K562 (cell line): Measurements from ENCODE around the gene PLD1. TPM values are rescaled to one million over a fixed set of nuclear protein-coding genes. Genes with fewer than 3 reads are reported as not detected.
A peak's percentile ranks its signal among the peaks of the same experiment; 100 is the strongest.

Experiments
- ATAC-seq: fragments of 200-7000 bp; cut with Tn5 transposase; 3 replicates; pipeline ENCODE4 v1.9.1; 2020; ENCODE audit warnings: moderate library complexity
- BruUV-seq: library from RNA; stranded (reverse); fragments of 400-500 nt; replicated peaks from 2 replicates; lab custom pipeline; 2021; lab: Mats Ljungman, UMichigan
- CTCF ChIA-PET: fragments of 300-600 bp; formaldehyde crosslinking; extraction: SDS; loops from one replicate; lab custom pipeline; 2021; ENCODE audit warnings: low intra/inter-chr PET ratio; lab: Yijun Ruan, JAX
- POLR2A ChIA-PET: fragments of 300-600, 350-650 bp; sonication (Branson Sonifier 250); formaldehyde crosslinking; extraction: SDS; loops from one replicate; lab custom pipeline; 2021; ENCODE audit warnings: antibody characterized with exemption, inconsistent platforms; lab: Yijun Ruan, JAX
- DNase-seq, 4 experiments: peaks; one replicate each; pipeline versions ENCODE4 v3.0.0 to v3.0.0-alpha.2; 2011 to 2018; ENCODE audit warnings: low spot score in 3 of 4, mixed read lengths in 3 of 4; ENCODE audit errors: extremely low read depth in 1 of 4
- FAIRE-seq: peaks from 2 replicates; lab custom pipeline; 2011; peaks lifted over from hg19 to GRCh38; lab: Jason Lieb, UNC
- H2AFZ ChIP-seq: 2 replicates; pipeline ENCODE4 v1.6.0; 2011; ENCODE audit warnings: low read depth, low read length, control low read depth, inconsistent platforms
- H3K27ac ChIP-seq: fragments of 200-600 bp; 3 replicates; pipeline ENCODE4 v1.8.0; 2011; ENCODE audit warnings: low read depth, mild to moderate bottlenecking, control low read depth, inconsistent platforms, low read length, moderate library complexity, mixed read lengths; ENCODE audit errors: extremely low read depth
- H3K27me3 ChIP-seq, 2 experiments: fragments of 300-600 bp in 1 of 2; 2 replicates in 1 of 2; 3 replicates in 1 of 2; pipeline versions ENCODE4 v1.6.0 to v1.8.0; 2011; ENCODE audit warnings: inconsistent platforms in 2 of 2, low read length in 2 of 2, mild to moderate bottlenecking in 1 of 2, mixed read lengths in 1 of 2, moderate library complexity in 1 of 2; ENCODE audit not compliant: control insufficient read depth in 2 of 2, insufficient read depth in 2 of 2
- H3K36me3 ChIP-seq: fragments of 300-600 bp; 3 replicates; pipeline ENCODE4 v1.8.0; 2011; ENCODE audit warnings: mild to moderate bottlenecking, low read length, inconsistent platforms; ENCODE audit not compliant: control insufficient read depth, insufficient read depth
- H3K4me1 ChIP-seq, 2 experiments: fragments of 200-600 bp in 1 of 2; replicated peaks in 1 of 2; 2 replicates in 1 of 2; 3 replicates in 1 of 2; pipeline versions ENCODE4 v1.5.1 to v1.8.0; 2011; ENCODE audit warnings: inconsistent platforms in 2 of 2, low read length in 2 of 2, mild to moderate bottlenecking in 1 of 2, mixed read lengths in 1 of 2, moderate library complexity in 1 of 2; ENCODE audit not compliant: control insufficient read depth in 2 of 2, insufficient read depth in 2 of 2
- H3K4me2 ChIP-seq: 2 replicates; pipeline ENCODE4 v1.6.1; 2011; ENCODE audit warnings: low read length, control low read depth, inconsistent platforms, mixed read lengths; ENCODE audit not compliant: insufficient read depth
- H3K4me3 ChIP-seq: fragments of 200-600 bp; sonication (generic), shearing (Covaris generic); 2 replicates; pipeline ENCODE4 v1.5.1; 2016; ENCODE audit warnings: control low read depth, inconsistent platforms
- H3K79me2 ChIP-seq: fragments of 200-600 bp; 3 replicates; pipeline ENCODE4 v1.8.0; 2011; ENCODE audit warnings: low read length, inconsistent platforms; ENCODE audit not compliant: control insufficient read depth, insufficient read depth
- H3K9ac ChIP-seq, 2 experiments: 2 replicates each; pipeline versions ENCODE4 v1.6.0 to v1.6.1; 2011; ENCODE audit warnings: low read depth in 2 of 2, low read length in 2 of 2, control low read depth in 1 of 2, inconsistent platforms in 1 of 2, mild to moderate bottlenecking in 1 of 2, mixed read lengths in 1 of 2; ENCODE audit not compliant: insufficient read depth in 1 of 2
- H3K9me1 ChIP-seq: one replicate; pipeline ENCODE4 v1.6.0; 2011; ENCODE audit warnings: inconsistent platforms, mild to moderate bottlenecking, low read length, moderate library complexity; ENCODE audit not compliant: control insufficient read depth, insufficient read depth
- H3K9me3 ChIP-seq: replicated peaks from 2 replicates; pipeline ENCODE4 v1.5.1; 2011; ENCODE audit warnings: low read depth, low read length, inconsistent platforms; ENCODE audit not compliant: control insufficient read depth, insufficient read depth
- H4K20me1 ChIP-seq: replicated peaks from 2 replicates; pipeline ENCODE4 v1.6.1; 2011; ENCODE audit warnings: low read length, inconsistent platforms, mixed read lengths; ENCODE audit not compliant: control insufficient read depth, insufficient read depth
- POLR2AphosphoS5 ChIP-seq: IDR thresholded peaks from 2 replicates; pipeline ENCODE4 v1.6.1; 2011; ENCODE audit warnings: mild to moderate bottlenecking, low read depth, low read length, moderate library complexity; ENCODE audit not compliant: control insufficient read depth, insufficient read depth
- PRPF4 ChIP-seq: fragments of 200-400 bp; formaldehyde crosslinking; IDR thresholded peaks from one replicate; pipeline ENCODE4 v1.6.1; 2017; ENCODE audit warnings: low read length, low read depth, mild to moderate bottlenecking; ENCODE audit not compliant: insufficient read depth, poor library complexity, severe bottlenecking
- ZBED1 ChIP-seq: IDR thresholded peaks from 2 replicates; pipeline ENCODE4 v1.6.1; 2014
- ZBTB40 ChIP-seq, 2 experiments: fragments of 450-650 bp in 1 of 2; sonication (generic) in 1 of 2; formaldehyde crosslinking in 1 of 2; IDR thresholded peaks; 2 replicates each; pipeline versions ENCODE4 v1.7.1 to v1.9.0; 2016 to 2022; ENCODE audit warnings: inconsistent platforms in 1 of 2, mild to moderate bottlenecking in 1 of 2, missing genetic modification reagents in 1 of 2
- ZNF174 ChIP-seq: fragments of 250-450 bp; sonication (Bioruptor Pico); IDR thresholded peaks from 2 replicates; pipeline ENCODE4 v1.4.0; 2020; ENCODE audit warnings: mild to moderate bottlenecking
- ZNF24 ChIP-seq: fragments of 450-650 bp; IDR thresholded peaks from 2 replicates; pipeline ENCODE4 v1.6.1; 2016
- ZNF395 ChIP-seq: fragments of 200-800 bp; sonication (Bioruptor generic); IDR thresholded peaks from 2 replicates; pipeline ENCODE4 v1.6.1; 2017; ENCODE audit warnings: missing genetic modification characterization, missing compliant biosample characterization
- in situ Hi-C: fragments of 300-500 bp; cut with MboI; formaldehyde crosslinking; loops from 4 replicates; pipeline ENCODE4 v1.15.0; 2018; ENCODE audit warnings: inconsistent platforms, mixed read lengths
- intact Hi-C: fragments of 100-400 bp; cut with micrococcal nuclease; formaldehyde crosslinking; loops from 2 replicates; pipeline ENCODE4 v1.14.2; 2022
- polyA plus RNA-seq, 8 experiments: library from polyadenylated mRNA; depleted of rRNA in 4 of 8; stranded (reverse) in 5 of 8; unstranded in 3 of 8; fragments of >200 nt; fragmentation: Nextera tagmentation in 2 of 8; fragmentation: Illumina TruSeq in 1 of 8; extraction: Ambion mirVana in 2 of 8; extraction: Trizol in 1 of 8; gene quantifications; 2 replicates each; pipeline versions ENCODE4 v1.2.1 to v1.2.3, GENCODE V29; 2011 to 2014; ENCODE audit warnings: inconsistent platforms in 1 of 8, missing spikeins in 1 of 8
- total RNA-seq, 7 experiments: library from RNA; depleted of rRNA in 6 of 7; stranded (reverse); fragments of >200 nt in 6 of 7; fragmentation: Illumina TruSeq in 2 of 7; extraction: Trizol in 2 of 7; gene quantifications; 2 replicates each; pipeline versions ENCODE4 v1.2.1 to v1.2.3, GENCODE V29; 2011 to 2021; ENCODE audit warnings: low replicate concordance in 1 of 7

The PLD1 gene
- total and polyA plus RNA-seq, 9 of the 15 experiments (the other 6 are each of a cell fraction or from before 2014, with no cell fraction given), result 8.4 to 26.1 (median 18.6) TPM

GRCh38 chr3:171557173-171557572, 253.1 kb downstream of the PLD1 start:
- H4K20me1 ChIP-seq, result no peaks in the 10 kb centered on the region
- H3K79me2 ChIP-seq, result no peaks in the 10 kb centered on the region
- H3K27me3 ChIP-seq, result no peaks in the 10 kb centered on the region
- FAIRE-seq (no peak), ATAC-seq (no peak), DNase-seq (no peak)
- intact Hi-C loops (no loop called here), in situ Hi-C loops (no loop called here)
- no peaks in the 10 kb centered on the region for H3K9me1 ChIP-seq
- no peaks in the 10 kb centered on the region for H3K9me3 ChIP-seq
- H3K27ac ChIP-seq, result no peak overlapping the region
- ChIA-PET POLR2A (interaction anchor here (1.6 kb wide), 1 partner anchor 14 kb away, joined by 4 read pairs; no protein-coding TSS in a partner anchor), CTCF (no interaction called here)
- no peaks in the 10 kb centered on the region for H3K36me3 ChIP-seq
- no peak overlapping the region for H3K4me2 ChIP-seq
- peaks cover 4 to 7% of the 10 kb centered on the region in 2 experiments; a peak in 3 of 5 replicates for H3K4me1 ChIP-seq
- no TSS peak for BruUV-seq
- H3K4me3 ChIP-seq, result no peak overlapping the region
- H2AFZ ChIP-seq, result no peak overlapping the region
- TF ChIP-seq ZNF395 (CRISPR knock-in tag) (no peak), PRPF4 (no peak), ZNF24 (peak; percentile 93), ZBTB40 (IDR thresholded peaks at IDR 0.05) (no peak), ZBTB40 (CRISPR knock-in tag; IDR thresholded peaks at IDR 0.05) (no peak), POLR2AphosphoS5 (no peak), ZNF174 (CRISPR knock-in tag) (no peak), ZBED1 (no peak)
- H3K9ac ChIP-seq, result no peak overlapping the region
